ENCODE data around the gene STXBP4.

DNA sequence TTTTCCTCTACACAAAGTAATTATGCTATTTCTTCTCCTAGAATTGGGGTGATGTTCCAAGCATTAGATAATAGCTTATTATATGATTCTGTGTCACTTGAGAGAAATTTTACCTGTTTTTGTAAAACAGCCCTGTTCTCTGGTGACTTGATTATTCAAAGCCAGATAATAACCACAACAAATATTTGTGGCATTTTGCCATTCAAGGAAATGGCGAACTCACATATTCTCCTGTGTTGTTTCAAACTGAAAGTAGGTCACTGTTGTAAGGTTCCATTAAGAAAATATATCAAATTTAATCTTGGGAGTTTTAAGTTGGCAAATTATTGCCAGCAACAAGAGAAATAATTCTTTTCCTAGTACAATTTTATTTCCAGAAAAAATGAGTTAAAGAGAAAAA, 124.8 kb downstream of the STXBP4 start:
- TF ChIP-seq, protein P1, sequence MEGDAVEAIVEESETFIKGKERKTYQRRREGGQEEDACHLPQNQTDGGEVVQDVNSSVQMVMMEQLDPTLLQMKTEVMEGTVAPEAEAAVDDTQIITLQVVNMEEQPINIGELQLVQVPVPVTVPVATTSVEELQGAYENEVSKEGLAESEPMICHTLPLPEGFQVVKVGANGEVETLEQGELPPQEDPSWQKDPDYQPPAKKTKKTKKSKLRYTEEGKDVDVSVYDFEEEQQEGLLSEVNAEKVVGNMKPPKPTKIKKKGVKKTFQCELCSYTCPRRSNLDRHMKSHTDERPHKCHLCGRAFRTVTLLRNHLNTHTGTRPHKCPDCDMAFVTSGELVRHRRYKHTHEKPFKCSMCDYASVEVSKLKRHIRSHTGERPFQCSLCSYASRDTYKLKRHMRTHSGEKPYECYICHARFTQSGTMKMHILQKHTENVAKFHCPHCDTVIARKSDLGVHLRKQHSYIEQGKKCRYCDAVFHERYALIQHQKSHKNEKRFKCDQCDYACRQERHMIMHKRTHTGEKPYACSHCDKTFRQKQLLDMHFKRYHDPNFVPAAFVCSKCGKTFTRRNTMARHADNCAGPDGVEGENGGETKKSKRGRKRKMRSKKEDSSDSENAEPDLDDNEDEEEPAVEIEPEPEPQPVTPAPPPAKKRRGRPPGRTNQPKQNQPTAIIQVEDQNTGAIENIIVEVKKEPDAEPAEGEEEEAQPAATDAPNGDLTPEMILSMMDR (conservative IDR thresholded peaks at IDR 0.05): no peak
- no peak for TF ChIP-seq EZH2 (IDR thresholded peaks at IDR 0.05; ENCODE audit: low read depth)
